Adipose tissue (tissue), 3 donors: Measurements from ENCODE around the gene WWOX. TPM values are rescaled to one million over a fixed set of nuclear protein-coding genes. Genes with fewer than 3 reads are reported as not detected.

Source experiments
- H3K27ac ChIP-seq: one replicate; pipeline ENCODE4 v1.5.1; 2013; ENCODE audit warnings: low read depth, low read length
- WGBS, 3 donors: extraction: QIAGEN DNeasy Blood & Tissue Kit; methylation state at CpG; one replicate each; pipeline ENCODE4 v1.1.7; 2013; 5-methylcytosine and 5-hydroxymethylcytosine counted together
- polyA plus RNA-seq, 3 donors: library from polyadenylated mRNA; stranded (reverse); fragments of 200-250 nt; gene quantifications; one replicate each; pipeline ENCODE4 v1.2.3, GENCODE V29; 2013
- donor health status: healthy with polysubstance abuse.
- donor health status: Bipolar disorder and iron deficiency.
- donor health status: healthy.

Gene WWOX
- polyA plus RNA-seq, 3 donors: 5.7 to 10.6 (median 7.0) TPM

DNA sequence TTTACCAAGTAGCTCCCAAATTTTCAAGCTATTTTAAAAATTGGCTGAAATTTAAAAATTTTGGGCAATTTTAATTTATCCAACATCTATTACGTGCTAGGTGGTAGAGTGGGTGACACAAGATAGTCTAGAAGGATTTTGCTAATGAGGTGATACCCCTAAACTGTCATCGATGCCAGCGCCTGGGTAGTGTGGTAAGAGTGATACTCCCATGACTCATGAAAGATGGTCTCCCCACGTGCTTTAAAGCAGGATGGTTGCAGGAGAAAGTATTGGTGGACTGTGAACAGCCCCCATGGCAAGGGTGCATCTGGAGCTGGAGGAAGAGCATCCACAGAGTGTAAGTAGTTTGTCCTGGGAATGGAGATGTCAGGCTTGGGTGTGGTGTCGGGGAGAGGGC, 77.8 kb downstream of the WWOX start:
- H3K27ac ChIP-seq: no peak overlapping the region
- WGBS, 3 donors: 92 to 95% (median 95%) methylated on average over 5 of the region's 5 CpGs

- WGBS, 3 donors: 67 to 75% (median 70%) methylated on average over 3 of the region's 3 CpGs
These were observed 78.5 kb downstream of the WWOX start for GRCh38 chr16:78177987-78178386.

GRCh38 chr16:78179666-78180065, 80.2 kb downstream of the WWOX start:
- 73 to 82% (median 80%) methylated on average over 4 of the region's 4 CpGs for WGBS, 3 donors
- no peak overlapping the region for H3K27ac ChIP-seq

More at GRCh38 chr16:78177987-78178386, 78.5 kb downstream of the WWOX start:
- H3K27ac ChIP-seq: no peak overlapping the region

DNA sequence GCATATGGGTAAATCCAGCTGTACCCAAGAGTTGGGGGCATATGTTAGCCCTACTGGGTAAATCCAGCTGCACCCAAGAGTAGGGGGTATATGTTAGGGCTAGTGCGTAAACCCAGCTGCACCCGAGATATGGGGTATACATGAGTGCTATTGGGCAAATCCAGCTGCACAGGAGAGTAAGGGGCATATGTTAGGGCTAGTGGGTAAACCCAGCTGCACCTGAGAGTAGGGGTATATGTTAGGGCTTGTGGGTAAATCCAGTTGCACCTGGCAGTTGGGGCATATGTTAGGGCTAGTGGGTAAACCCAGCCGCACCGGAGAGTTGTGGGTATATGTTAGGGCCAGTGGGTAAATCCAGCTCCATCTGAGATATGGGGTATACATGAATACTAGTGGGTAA, 80.9 kb downstream of the WWOX start:
- H3K27ac ChIP-seq: no peak overlapping the region
- WGBS, 3 donors: 86 to 97% (median 92%) methylated on average over 4 of the region's 4 CpGs

GRCh38 chr16:78183437-78184237, 84.2 kb downstream of the WWOX start:
- WGBS, 3 donors: 73 to 80% (median 76%) methylated on average over 15 of the region's 15 CpGs
- H3K27ac ChIP-seq: no peak overlapping the region

DNA sequence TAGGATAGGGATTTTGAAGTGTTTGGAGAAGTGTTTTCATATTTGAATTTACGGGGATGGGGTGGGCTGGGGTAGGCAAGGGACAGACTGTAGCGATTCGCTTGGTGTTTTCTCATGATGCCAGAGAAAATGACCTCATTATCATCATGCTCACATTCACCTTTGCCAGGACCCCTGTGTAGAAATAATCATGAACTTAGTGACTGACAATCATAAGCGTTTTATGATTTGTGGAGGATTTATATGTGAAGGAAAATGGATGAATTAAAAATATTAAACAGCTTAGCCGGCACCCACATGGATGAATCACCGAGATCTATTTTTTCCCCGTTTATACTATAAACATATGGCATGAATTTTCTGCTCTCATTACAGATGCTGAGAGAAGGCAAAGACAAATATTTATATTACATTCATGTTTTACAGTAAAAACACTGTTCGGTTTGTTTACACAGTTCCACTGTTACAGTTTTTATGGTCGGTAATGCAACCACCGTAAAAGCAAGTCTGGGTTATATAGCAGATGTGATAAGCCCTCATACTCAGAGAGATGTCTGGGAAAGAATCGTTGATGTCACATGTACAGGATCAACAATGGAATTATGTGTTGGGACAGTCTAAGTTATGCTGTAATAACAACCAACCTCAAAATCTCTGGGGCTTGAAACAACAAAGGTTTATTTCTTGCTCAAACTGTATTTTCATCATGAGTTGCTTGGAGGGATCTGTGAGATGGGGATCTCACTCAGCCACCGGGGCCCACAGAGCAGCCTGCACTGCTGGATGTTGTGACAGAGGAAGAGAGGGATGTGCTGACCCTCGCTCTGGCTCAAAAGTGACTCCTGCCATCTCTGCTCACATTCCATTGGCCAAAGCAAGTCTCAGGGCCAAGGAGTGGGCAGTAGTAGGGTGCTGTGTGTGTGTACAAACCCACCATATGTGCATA, 85.1 kb downstream of the WWOX start:
- H3K27ac ChIP-seq: no peak overlapping the region
- WGBS, 3 donors: 59 to 81% (median 62%) methylated on average over 13 of the region's 13 CpGs

DNA sequence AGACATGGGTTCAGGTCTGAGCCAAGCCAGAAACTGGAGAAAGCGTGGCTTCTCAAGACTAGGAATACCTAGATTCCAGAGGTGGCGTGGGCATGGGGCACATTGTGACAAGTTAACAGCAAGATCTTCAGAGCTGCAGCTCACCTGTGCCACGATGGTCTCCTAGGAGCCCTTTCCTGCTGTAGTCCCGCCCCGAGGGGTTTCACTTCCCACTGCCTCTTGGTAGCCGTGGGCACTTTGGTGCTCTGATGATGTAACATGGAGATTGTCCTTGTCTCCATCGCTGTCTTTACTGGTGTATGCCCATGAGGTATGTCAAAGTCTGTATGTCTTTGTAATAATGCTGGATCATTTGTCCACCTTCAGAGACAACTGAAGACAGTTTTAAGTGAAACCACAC, 89.7 kb downstream of the WWOX start:
- 86 to 99% (median 92%) methylated on average over 7 of the region's 7 CpGs for WGBS, 3 donors
- H3K27ac ChIP-seq: no peak overlapping the region

DNA sequence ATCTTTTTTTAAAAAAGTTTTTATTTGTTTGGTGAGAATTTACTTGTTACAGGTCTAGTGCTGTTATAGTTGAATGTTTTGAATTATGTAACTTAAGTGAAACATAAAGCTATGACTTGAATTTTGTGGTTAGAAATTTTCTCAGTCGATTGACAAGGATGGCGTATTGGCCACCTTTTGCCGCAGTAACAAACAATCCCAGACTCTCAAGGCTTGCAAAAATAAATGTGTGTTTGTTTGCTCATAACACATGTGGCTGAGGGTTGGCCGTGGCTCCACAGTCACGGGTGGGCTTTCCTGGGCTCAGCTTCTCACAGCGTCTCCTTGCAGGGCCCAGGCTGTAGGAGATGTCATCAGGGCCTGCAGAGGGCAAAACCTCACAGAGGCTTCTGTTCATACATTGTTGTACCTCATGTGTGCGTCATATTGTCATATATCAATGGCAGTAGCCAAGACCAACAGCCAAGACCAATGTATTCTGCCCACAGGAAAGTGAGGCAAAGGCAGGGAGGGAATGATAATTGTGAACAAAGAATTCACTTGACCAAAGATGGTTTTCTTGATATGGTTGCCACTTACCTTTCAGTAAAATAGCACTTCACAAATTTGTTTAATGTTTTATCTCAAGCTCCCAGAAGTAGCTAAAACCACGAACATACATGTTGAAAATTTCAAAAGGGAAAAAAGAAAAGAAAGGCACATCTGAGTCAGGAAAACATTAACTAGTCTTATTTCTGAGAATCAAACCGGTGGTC, 93.5 kb downstream of the WWOX start:
- WGBS, 3 donors: 64 to 93% (median 81%) methylated on average over 9 of the region's 9 CpGs

DNA sequence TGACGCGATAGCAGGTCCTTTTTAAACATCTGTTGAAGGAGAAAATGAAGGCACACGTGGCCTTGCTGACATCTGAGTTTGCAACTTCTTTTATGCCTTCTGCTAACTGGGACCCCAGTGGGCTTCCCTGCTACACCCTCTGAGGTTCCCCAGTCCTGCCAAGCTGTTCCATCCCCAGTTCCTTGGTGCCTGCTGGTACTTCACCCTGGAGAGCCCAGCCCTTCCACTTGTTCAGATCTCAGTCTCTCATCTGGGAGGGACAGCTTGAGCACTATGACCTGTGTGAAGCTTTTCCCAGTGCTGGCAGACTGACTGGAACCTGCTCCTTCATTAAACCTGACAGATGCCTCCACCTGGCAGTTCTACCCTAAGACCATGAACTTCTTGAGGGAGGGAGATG, 95.5 kb downstream of the WWOX start:
- WGBS, 3 donors: 93 to 98% (median 97%) methylated on average over 3 of the region's 3 CpGs
- no peak overlapping the region for H3K27ac ChIP-seq

More for the DNA sequence above, 93.5 kb downstream of the WWOX start:
- H3K27ac ChIP-seq: no peak overlapping the region

DNA sequence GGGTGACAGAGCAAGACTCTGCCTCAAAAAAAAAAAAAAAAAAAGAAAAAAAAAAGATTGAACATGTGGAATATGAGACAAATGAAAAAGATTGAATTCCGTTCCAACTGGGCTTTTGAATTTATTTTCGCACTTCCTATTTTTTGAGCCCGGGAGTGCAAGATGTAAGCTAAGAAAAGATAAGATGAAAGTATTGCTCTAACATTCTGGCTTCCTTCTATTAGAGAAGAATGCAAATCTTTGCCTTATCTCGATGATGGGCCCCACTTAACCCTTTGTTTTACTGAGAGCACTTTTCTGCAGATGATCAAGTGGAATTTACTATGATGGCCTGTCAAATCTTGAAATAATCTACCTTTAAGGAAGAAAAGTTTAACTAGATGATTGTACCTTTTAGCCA, 96.3 kb downstream of the WWOX start:
- WGBS, 3 donors: 23 to 70% (median 44%) methylated on average over 4 of the region's 4 CpGs
- H3K27ac ChIP-seq: no peak overlapping the region

GRCh38 chr16:78196502-78196901, 97.0 kb downstream of the WWOX start:
- WGBS, 3 donors: 55 to 60% (median 57%) methylated on average over 2 of the region's 2 CpGs
- H3K27ac ChIP-seq: no peak overlapping the region

GRCh38 chr16:78198288-78198687, 98.8 kb downstream of the WWOX start:
- WGBS, 3 donors: 82 to 88% (median 84%) methylated on average over 5 of the region's 5 CpGs
- H3K27ac ChIP-seq: no peak overlapping the region

- WGBS, 3 donors: 80 to 86% (median 82%) methylated on average over 7 of the region's 7 CpGs
- H3K27ac ChIP-seq: no peak overlapping the region
These were observed 100.0 kb downstream of the WWOX start for GRCh38 chr16:78199325-78200022.

DNA sequence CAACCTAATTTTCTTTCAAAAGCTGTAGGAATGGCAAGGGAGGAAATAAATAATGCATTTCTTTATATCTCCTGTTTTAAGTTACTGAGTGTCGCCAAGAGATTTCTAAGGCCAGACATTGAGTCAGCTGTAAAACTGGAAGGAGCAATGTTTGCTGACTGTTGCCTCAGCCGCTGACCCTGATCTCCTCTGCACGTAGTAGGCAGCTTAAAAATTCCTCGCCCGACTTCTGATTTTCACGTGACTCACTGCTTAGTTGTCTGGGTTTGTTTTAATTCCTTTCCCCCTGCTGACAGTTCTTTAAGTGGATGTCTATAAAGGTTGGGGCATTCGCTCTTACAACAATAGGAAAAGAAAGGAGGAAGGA, 100.6 kb downstream of the WWOX start:
- no peak overlapping the region for H3K27ac ChIP-seq
- 76 to 93% (median 90%) methylated on average over 7 of the region's 7 CpGs for WGBS, 3 donors

DNA sequence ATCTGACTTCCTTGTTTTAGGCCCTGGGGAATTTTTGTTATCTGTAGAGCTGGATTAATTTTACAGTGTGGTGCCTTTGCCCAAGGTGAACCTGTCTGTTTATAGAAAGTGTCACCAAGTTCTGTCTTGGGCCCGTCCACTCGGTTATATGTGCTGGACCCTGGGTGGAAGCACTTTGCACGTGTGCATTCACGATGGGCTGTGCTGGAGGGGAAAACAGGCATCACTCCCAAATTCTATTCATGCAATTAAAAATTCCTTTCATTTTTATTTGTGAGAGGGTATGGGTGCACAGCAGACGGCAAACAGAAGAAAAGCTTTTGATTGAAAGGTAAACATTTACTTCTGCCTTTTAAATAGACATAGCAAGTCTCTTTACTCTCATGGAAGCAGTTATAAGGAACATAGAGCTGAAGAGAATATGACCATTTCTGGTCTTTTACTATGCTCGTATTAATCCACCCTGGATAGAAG, 101.2 kb downstream of the WWOX start:
- WGBS, 3 donors: 31 to 92% (median 81%) methylated on average over 6 of the region's 6 CpGs
- H3K27ac ChIP-seq: no peak overlapping the region

DNA sequence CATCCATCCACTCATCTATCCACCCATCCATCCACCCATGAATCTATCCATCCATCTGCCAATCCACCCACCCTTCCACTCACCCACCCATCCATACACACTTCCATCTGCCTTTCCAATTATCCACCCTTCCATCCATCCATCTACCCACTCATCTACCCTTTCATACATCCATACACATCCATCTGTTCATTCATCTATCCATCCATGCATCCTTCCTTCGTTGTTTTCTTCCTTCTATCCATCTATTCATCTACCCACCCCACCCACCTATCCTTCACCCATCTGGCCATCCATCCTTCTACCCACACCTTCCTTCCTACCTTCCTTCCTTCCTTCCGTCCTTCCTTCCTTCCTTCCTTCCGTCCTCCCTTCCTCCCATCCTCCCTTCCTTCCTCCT, 106.1 kb downstream of the WWOX start:
- 86 to 97% (median 92%) methylated on average over 3 of the region's 3 CpGs for WGBS, 3 donors
- no peak overlapping the region for H3K27ac ChIP-seq

DNA sequence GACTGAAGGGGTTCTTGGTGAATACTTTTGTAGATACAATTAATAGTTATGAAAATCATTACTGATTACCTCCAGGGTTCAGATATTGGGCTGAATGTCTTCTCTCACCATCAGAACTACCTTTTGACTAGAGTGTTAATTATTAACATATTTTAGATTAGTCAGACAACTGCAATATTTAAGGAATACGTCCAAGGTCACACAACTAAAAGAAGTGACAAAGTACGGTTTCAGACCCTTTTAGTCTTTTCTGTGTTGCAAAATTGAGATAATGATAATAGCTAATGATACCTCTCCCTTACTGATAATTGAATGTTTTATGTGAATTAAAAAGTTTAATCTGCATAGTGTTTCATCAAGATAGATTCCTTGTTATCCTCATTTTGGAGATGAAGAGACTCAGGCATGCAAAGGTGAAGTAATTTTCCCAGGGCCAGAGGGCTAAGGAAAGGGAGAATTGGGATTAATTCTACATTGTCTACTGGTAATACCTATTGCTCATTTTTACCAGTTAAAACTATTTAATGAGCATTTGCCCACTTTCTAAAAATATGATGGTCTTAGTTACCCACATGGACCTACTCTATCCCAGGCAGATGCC, 107.3 kb downstream of the WWOX start:
- 41 to 91% (median 90%) methylated on average over 2 of the region's 2 CpGs for WGBS, 3 donors
- no peak overlapping the region for H3K27ac ChIP-seq
